Cardiac muscle cell (in vitro differentiated cells and primary cell): Measurements from ENCODE around the gene SLC1A1. TPM values are rescaled to one million over a fixed set of nuclear protein-coding genes. Genes with fewer than 3 reads are reported as not detected.
"Not testable (repeated sequence)": the region's sequence is repeated elsewhere in the genome, so short reads cannot be mapped to it uniquely, and the experiment has no call there.

Source experiments
- DNase-seq, 2 donors: peaks; one replicate each; pipeline versions ENCODE4 v3.0.0 to v3.0.0-alpha.2; 2010 to 2017; ENCODE audit warnings: low read depth in 1 of 2, low spot score in 1 of 2
- H3K27ac ChIP-seq: fragments of 200-600 bp; sonication (generic); 2 replicates; pipeline ENCODE4 v1.5.1; 2016
- H3K27me3 ChIP-seq: fragments of 200-600 bp; sonication (generic); 2 replicates; pipeline ENCODE4 v1.6.0; 2016; ENCODE audit warnings: control low read depth
- H3K36me3 ChIP-seq: fragments of 200-600 bp; sonication (generic); 2 replicates; pipeline ENCODE4 v1.5.1; 2016; ENCODE audit warnings: control low read depth
- H3K4me1 ChIP-seq: fragments of 200-600 bp; sonication (generic); 2 replicates; pipeline ENCODE4 v1.8.1; 2017; ENCODE audit warnings: low read depth, mild to moderate bottlenecking, mixed run types
- H3K4me3 ChIP-seq: fragments of 200-600 bp; sonication (generic); 2 replicates; pipeline ENCODE4 v1.5.1; 2016; ENCODE audit warnings: mild to moderate bottlenecking
- H3K9me3 ChIP-seq: fragments of 200-600 bp; sonication (generic); 2 replicates; pipeline ENCODE4 v1.5.1; 2017; ENCODE audit warnings: low read depth, mild to moderate bottlenecking, control low read depth
- polyA plus RNA-seq: library from polyadenylated mRNA; unstranded; fragments of >200 nt; fragmentation: Nextera tagmentation; extraction: Ambion mirVana; gene quantifications from 2 replicates; pipeline ENCODE4 v1.2.1, GENCODE V29; 2016
- total RNA-seq: library from RNA; depleted of rRNA; stranded (reverse); fragments of >200 nt; gene quantifications from 2 replicates; pipeline ENCODE4 v1.2.3, GENCODE V29; 2016
- TF ChIP-seq, protein P1 (sequence below): IDR thresholded peaks from 2 replicates; pipeline ENCODE4 v1.5.1; 2012; ENCODE audit warnings: low read depth, mild to moderate bottlenecking, low read length

Gene SLC1A1
- total and polyA plus RNA-seq, 2 experiments from 2014 or later, result 0.57 to 2.4 TPM

DNA sequence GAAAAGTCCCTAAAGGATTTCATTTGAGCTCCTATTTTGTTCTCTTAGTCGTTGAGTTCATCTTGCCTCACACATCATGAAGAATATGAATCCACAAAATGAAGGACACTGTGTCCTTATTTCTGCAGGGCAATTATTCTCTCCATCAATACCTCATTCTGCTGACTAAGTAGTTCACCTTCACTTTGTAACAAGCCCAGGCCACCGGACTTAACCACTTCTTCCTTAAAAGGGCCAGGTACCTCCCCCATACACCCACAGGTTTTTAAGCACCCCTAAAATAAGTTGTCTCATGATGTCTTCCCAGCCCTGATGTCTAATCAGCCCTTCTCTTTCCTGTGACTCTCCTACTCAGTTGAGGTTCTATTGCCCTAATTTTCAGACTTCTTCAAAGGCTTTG is 104.7 kb downstream of the SLC1A1 start:
- TF ChIP-seq, protein P1, sequence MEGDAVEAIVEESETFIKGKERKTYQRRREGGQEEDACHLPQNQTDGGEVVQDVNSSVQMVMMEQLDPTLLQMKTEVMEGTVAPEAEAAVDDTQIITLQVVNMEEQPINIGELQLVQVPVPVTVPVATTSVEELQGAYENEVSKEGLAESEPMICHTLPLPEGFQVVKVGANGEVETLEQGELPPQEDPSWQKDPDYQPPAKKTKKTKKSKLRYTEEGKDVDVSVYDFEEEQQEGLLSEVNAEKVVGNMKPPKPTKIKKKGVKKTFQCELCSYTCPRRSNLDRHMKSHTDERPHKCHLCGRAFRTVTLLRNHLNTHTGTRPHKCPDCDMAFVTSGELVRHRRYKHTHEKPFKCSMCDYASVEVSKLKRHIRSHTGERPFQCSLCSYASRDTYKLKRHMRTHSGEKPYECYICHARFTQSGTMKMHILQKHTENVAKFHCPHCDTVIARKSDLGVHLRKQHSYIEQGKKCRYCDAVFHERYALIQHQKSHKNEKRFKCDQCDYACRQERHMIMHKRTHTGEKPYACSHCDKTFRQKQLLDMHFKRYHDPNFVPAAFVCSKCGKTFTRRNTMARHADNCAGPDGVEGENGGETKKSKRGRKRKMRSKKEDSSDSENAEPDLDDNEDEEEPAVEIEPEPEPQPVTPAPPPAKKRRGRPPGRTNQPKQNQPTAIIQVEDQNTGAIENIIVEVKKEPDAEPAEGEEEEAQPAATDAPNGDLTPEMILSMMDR, result no peak
- no peaks in the 10 kb centered on the region for H3K9me3 ChIP-seq
- no peaks in the 10 kb centered on the region for H3K4me1 ChIP-seq
- H3K36me3 ChIP-seq, result no peaks in the 10 kb centered on the region
- no peak for DNase-seq
- no peak overlapping the region for H3K4me3 ChIP-seq
- no peak overlapping the region for H3K27ac ChIP-seq
- H3K27me3 ChIP-seq, result no peaks in the 10 kb centered on the region

DNA sequence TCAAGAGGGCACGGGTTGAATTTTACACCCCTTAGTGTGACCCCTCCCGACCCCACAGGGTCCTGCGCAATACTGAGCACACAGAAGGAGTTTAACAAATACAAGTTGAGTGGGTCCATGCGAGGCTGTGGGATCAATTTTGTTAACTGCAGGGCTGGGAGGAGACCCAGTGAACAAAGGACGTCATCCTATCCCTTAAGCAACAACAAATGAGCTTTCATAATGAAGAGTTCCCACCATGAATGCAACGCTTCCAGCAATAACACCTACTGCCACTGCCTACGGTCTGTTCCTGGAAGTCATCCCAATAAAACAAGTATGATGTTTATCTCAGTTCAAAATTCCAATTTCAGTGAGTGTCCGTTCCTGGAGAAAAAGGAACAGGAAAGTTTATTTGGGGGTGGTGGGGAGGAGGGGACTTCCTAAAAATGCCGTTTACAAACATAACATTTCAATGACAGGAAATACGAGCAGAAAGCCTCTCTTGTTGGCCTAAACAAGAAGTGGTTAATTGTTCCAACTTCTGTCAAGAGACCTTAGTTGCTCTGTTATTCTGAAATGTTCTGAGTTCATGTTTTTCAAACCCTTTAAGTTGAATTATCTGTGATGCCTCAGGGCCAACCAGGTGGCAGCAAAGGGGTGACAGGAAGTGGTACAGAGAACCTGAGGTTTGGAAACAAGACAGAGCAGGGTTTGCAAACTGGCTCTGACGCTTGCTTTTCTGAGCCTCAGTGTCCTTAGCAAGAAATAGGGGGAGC is 106.1 kb downstream of the SLC1A1 start:
- TF ChIP-seq, protein P1, result no peak
- Histone ChIP-seq H3K27ac (no peak overlapping the region), H3K4me1 (no peaks in the 10 kb centered on the region), H3K9me3 (no peaks in the 10 kb centered on the region), H3K36me3 (no peaks in the 10 kb centered on the region), H3K27me3 (no peaks in the 10 kb centered on the region), H3K4me3 (no peak overlapping the region)
- DNase-seq, result no peak

GRCh38 chr9:4600368-4600767 is 110.1 kb downstream of the SLC1A1 start:
- Histone ChIP-seq H3K36me3 (no peaks in the 10 kb centered on the region), H3K4me1 (no peaks in the 10 kb centered on the region), H3K27me3 (no peaks in the 10 kb centered on the region), H3K27ac (no peak overlapping the region), H3K4me3 (no peak overlapping the region), H3K9me3 (no peaks in the 10 kb centered on the region)
- TF ChIP-seq, protein P1, result no peak
- DNase-seq, result no peak

GRCh38 chr9:4603830-4604229 is 113.6 kb downstream of the SLC1A1 start:
- no peak overlapping the region for H3K27ac ChIP-seq
- H3K4me1 ChIP-seq, result no peaks in the 10 kb centered on the region
- H3K4me3 ChIP-seq, result no peak overlapping the region
- DNase-seq, result peak in 1 of 2 donors; percentile 26
- no peaks in the 10 kb centered on the region for H3K9me3 ChIP-seq
- TF ChIP-seq, protein P1, result no peak
- H3K27me3 ChIP-seq, result no peaks in the 10 kb centered on the region
- no peaks in the 10 kb centered on the region for H3K36me3 ChIP-seq

DNA sequence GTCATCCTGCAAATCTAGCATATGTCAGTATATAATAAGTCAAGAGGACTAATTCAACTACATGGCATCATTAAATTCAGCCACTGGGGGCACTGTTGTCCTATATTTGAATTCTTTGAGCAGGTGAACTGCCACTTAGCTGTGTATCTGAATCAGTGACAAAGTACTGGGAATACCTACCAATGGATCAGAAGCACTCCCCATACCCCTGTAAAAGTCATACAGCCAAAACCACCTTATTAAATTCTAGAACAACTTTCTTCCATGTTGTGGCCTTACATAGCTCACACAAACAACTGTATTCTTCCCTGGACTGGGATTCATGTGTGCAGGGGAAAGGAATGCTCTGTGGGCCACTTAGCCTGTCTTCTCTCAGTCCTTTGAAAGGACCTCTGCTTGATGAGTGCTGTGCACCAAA is 114.4 kb downstream of the SLC1A1 start:
- TF ChIP-seq, protein P1, result peak; percentile 64
- DNase-seq, result peak; percentile 69 to 78
- Histone ChIP-seq H3K9me3 (no peaks in the 10 kb centered on the region), H3K27me3 (no peaks in the 10 kb centered on the region), H3K36me3 (no peaks in the 10 kb centered on the region), H3K4me1 (no peaks in the 10 kb centered on the region), H3K4me3 (no peak overlapping the region), H3K27ac (peak overlapping the region; percentile 44)

GRCh38 chr9:4606033-4606432 is 115.8 kb downstream of the SLC1A1 start:
- H3K9me3 ChIP-seq, H3K4me3 ChIP-seq, DNase-seq, H3K36me3 ChIP-seq, H3K4me1 ChIP-seq, H3K27ac ChIP-seq, H3K27me3 ChIP-seq: not testable (repeated sequence)
